HG03571 (cell line): ENCODE measurements around the gene PDIA5.
A peak's percentile ranks its signal among the peaks of the same experiment; 100 is the strongest.

Experiments used
- ATAC-seq: cut with Tn5 transposase; IDR thresholded peaks from one replicate; pipeline ENCODE4 v1.9.1; 2021; ENCODE audit not compliant: unreplicated experiment

Gene PDIA5

GRCh38 chr3:123161167-123161566 lies 94.3 kb downstream of the PDIA5 start:
- ATAC-seq, result no peak

GRCh38 chr3:123163141-123163540 lies 96.3 kb downstream of the PDIA5 start:
- no peak for ATAC-seq

GRCh38 chr3:123165163-123165562 lies 98.3 kb downstream of the PDIA5 start:
- ATAC-seq, result no peak

DNA sequence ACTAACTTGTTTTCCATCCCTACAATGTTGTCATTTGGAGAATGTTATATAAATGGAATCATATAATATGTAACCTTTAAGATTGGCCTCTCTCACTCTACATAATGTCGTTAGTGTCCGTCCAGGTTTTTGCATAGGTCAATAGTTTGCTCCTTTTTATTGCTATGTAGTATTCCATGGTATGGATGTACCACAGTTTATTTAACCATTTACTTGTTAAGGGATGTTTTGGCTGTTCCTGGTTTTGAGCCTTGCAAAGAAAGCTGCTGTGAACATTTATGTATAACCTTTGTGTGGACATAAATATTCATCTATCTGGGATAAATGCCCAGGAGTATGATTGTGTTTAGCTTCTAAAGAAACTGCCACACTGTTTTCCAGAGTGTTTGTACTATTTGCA lies 100.9 kb downstream of the PDIA5 start:
- no peak for ATAC-seq

- ATAC-seq, result no peak
Observed at GRCh38 chr3:123168122-123168521, 101.3 kb downstream of the PDIA5 start.

GRCh38 chr3:123168605-123169004 lies 101.8 kb downstream of the PDIA5 start:
- no peak for ATAC-seq

DNA sequence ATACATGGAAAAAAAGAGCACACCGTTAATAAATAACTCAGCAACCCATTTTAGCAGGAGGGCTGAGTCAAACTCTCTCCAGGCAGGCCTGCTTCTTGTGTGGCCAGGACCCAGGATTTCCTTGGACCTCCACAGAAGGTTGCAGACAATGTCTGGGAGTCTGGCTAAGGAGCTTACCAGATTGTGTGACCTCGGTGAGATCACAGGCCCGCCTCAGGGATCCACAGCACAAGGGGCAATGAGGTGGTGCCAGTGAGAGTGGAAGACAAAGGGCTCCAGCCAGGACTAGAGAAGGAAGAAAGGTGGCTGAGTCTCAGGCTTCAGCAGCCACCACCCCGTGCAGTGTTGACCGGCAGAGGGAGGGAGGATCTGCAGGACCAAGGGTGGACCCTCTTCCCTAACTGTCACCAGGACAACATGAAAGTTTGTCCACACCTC lies 102.7 kb downstream of the PDIA5 start:
- ATAC-seq, result no peak

- no peak for ATAC-seq
Observed at GRCh38 chr3:123169930-123170329, 103.1 kb downstream of the PDIA5 start.

DNA sequence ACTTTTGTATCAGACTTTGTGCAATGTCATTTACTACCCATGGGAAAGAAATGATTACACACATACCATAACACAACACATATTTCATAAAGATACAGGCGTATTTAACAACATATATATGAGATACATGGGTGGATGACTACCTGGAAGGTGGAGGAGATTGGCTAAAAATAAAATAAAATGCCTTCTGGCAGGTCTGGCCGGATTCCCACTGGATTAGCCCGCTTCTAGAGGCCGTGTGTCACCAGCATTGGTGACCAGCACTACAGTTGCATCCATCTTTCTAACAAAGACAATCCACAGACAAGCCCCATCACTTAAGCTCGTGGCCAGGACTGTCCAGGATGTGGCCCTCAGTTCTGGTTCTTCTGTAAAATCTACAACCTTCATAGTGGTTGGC lies 114.0 kb downstream of the PDIA5 start:
- no peak for ATAC-seq

GRCh38 chr3:123186695-123187094 lies 119.9 kb downstream of the PDIA5 start:
- no peak for ATAC-seq

DNA sequence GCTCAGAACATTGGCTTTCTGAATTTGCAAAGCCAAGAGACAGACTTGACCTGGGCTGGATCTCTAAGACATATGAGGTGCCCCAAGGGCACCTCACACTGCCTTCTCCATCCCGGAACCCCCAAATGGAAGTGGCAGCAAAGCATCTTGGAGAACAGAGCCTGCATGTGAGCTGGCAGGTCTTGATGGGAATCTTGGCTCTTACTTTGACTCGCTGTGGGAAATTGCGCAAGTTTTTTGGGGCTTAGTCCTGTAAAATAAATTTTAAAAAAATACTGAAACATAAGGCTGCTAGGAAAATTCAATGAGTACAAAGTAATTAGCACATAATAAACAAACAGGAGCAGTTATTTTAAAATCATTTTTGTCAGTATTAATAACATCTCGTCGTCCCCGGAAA lies 121.2 kb downstream of the PDIA5 start:
- ATAC-seq, result no peak

- ATAC-seq, result no peak
Observed at GRCh38 chr3:123193448-123194101, 126.8 kb downstream of the PDIA5 start.

GRCh38 chr3:123194552-123194951 lies 127.7 kb downstream of the PDIA5 start:
- no peak for ATAC-seq

DNA sequence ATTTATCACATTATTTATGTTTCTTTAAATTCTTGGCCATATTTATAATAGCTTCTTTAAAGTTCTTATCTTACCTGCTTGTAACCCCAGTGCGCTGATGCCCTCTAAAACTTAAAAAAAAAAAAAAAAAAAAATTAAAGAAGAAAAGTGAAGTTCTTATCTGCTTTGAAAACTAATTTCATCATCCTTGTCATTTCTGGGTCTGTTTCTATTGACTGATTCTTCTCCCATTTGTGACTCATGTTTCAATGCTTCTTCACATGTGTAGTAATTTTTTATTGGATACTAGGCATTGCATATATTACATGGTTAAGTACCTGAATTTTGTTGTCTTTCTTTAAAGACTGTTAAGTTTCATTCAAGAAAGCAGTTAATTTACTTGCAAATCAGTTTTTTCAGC lies 131.5 kb downstream of the PDIA5 start:
- ATAC-seq, result no peak

- ATAC-seq, result no peak
Observed at GRCh38 chr3:123201223-123201556, 134.4 kb downstream of the PDIA5 start.

GRCh38 chr3:123201557-123202427 lies 135.0 kb downstream of the PDIA5 start, which contains the start of gene SEC22A:
Gene SEC22A (plus strand): TSS chr3:123201943. CDS start chr3:123209218, 7,275 bp downstream.
- ATAC-seq, result peak; percentile 97

DNA sequence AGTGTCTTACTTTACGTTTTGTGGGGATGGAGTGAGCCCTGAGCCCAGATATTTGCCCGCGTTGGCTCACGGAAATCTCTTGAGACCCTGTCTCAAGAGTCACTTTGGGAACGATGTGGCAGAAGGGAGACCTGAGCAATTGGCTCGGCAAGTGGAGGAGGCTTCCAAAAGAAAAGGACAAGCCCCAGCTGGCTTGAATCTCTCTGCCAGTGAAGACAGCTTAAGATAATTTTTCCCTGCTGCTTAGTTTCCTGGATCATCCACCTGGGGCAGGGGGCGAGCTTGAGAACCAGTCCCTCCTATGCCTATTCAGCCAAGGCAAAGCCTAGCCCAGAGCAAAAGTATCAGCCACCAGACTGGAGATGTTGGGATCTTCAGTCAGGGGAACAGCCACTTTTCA lies 135.6 kb downstream of the PDIA5 start:
- ATAC-seq, result no peak
